ENCODE results near the gene KRT33B.

DNA sequence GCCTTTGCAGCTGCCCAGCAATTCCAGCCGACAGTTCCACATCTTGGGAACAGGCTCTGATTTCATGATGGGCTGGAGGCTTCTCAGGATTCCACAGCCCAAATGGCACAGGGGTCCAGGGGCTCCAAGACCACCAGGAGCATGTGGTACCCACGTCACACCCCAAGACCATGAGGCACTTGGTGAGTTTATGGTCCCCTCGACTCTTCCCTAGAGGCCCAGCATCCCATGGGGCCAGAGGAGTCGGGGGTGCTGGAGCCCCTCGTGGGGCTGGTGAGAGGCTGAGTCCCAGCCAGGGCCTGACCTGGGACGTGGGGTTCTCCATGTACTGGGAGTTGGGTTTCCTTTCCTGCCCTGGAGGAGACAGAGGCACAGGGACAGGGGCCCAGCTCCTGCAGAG, 44.0 kb downstream of the KRT33B start:
- TF ChIP-seq, protein P1, sequence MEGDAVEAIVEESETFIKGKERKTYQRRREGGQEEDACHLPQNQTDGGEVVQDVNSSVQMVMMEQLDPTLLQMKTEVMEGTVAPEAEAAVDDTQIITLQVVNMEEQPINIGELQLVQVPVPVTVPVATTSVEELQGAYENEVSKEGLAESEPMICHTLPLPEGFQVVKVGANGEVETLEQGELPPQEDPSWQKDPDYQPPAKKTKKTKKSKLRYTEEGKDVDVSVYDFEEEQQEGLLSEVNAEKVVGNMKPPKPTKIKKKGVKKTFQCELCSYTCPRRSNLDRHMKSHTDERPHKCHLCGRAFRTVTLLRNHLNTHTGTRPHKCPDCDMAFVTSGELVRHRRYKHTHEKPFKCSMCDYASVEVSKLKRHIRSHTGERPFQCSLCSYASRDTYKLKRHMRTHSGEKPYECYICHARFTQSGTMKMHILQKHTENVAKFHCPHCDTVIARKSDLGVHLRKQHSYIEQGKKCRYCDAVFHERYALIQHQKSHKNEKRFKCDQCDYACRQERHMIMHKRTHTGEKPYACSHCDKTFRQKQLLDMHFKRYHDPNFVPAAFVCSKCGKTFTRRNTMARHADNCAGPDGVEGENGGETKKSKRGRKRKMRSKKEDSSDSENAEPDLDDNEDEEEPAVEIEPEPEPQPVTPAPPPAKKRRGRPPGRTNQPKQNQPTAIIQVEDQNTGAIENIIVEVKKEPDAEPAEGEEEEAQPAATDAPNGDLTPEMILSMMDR (conservative IDR thresholded peaks at IDR 0.05 in 1 of 2, IDR thresholded peaks at IDR 0.05 in 1 of 2; ENCODE audit: extremely low read depth in 1 of 2, insufficient read depth in 1 of 2, low read depth in 1 of 2, low read length in 2 of 2) = no peak
- no peak for TF ChIP-seq EZH2 (IDR thresholded peaks at IDR 0.05; ENCODE audit: borderline replicate concordance, low read length)
